Measurements from ENCODE around the gene GFOD1. TPM values are rescaled to one million over a fixed set of nuclear protein-coding genes. Genes with fewer than 3 reads are reported as not detected.

The GFOD1 gene
- total and polyA plus RNA-seq, 2 of the 4 experiments (the other 2 are of a cell fraction): 1.8 to 3.4 TPM

GRCh38 chr6:13364842-13365241 lies 122.6 kb downstream of the GFOD1 start:
- H2BK5ac ChIP-seq (ENCODE audit: low read depth, low read length, poor library complexity, severe bottlenecking): no peak overlapping the region
- H2BK20ac ChIP-seq (ENCODE audit: low read depth, low read length): no peak overlapping the region
- no peak overlapping the region for H3K4me3 ChIP-seq (ENCODE audit: insufficient read depth, low read depth, low read length)
- no peak overlapping the region for H3K23ac ChIP-seq (ENCODE audit: low read depth, low read length)
- TF ChIP-seq CTCF (conservative IDR thresholded peaks at IDR 0.05; ENCODE audit: low read depth, low read length): no peak
- TF ChIP-seq RFX5 (IDR thresholded peaks at IDR 0.05; ENCODE audit: low read depth, low read length): no peak
- no peak for TF ChIP-seq SMC3 (IDR thresholded peaks at IDR 0.05; ENCODE audit: low read depth, low read length)
- BruUV-seq (replicated peaks): no TSS peak
- DNase-seq (no peak), ATAC-seq (ENCODE audit: low read depth) (no peak)
- H3K18ac ChIP-seq (ENCODE audit: low read depth, low read length): no peak overlapping the region
- in situ Hi-C loops (cut with MboI; ENCODE audit: low sequenced_read_pairs): no loop called here
- no peaks in the 10 kb centered on the region for H4K20me1 ChIP-seq (ENCODE audit: insufficient read depth, low read length)
- H2AK5ac ChIP-seq (ENCODE audit: low read depth, low read length): peak overlapping the region; percentile 18; the same call in 1 of the 2 replicates
- 99% methylated on average over 30 of the region's 34 CpGs; no CpG with 5 or more reads in 1 of the 2 experiments for WGBS, 2 experiments (ENCODE audit: extremely low coverage in 2 of 2, insufficient read length in 1 of 2)
- no peak overlapping the region for H3K56ac ChIP-seq (ENCODE audit: extremely low read depth, insufficient read depth, low read length)
- no peak overlapping the region for H2BK120ac ChIP-seq (ENCODE audit: low read depth, low read length)
- no peak overlapping the region for H3K14ac ChIP-seq (replicated peaks; ENCODE audit: low read depth, low read length)
- H3K9me1 ChIP-seq (ENCODE audit: insufficient read depth, low read length): peaks cover 16% of the 10 kb centered on the region
- H4K5ac ChIP-seq (ENCODE audit: low read depth, low read length): no peak overlapping the region
- H3K27ac ChIP-seq (ENCODE audit: insufficient read depth, low read length): no peak overlapping the region
- H3K4me2 ChIP-seq (ENCODE audit: low read depth, low read length): no peak overlapping the region
- H2BK15ac ChIP-seq (ENCODE audit: low read depth, low read length): no peak overlapping the region
- no peak overlapping the region for H4K91ac ChIP-seq (ENCODE audit: insufficient read depth, low read depth, low read length)
- H3K27me3 ChIP-seq (ENCODE audit: control insufficient read depth, insufficient read depth, low read length): no peaks in the 10 kb centered on the region
- intact Hi-C loops (cut with micrococcal nuclease): no loop called here
- H4K8ac ChIP-seq (ENCODE audit: low read depth in 2 of 2, low read length in 2 of 2): no peak overlapping the region
- peaks cover 1% of the 10 kb centered on the region; the same call in 1 of the 2 replicates for H3K36me3 ChIP-seq (ENCODE audit: control insufficient read depth, insufficient read depth, low read length)
- H3K9me3 ChIP-seq (ENCODE audit: control insufficient read depth, insufficient read depth, low read length): no peaks in the 10 kb centered on the region
- ChIA-PET CTCF (no interaction called here), POLR2A (ENCODE audit: unreplicated experiment) (no interaction called here)
- no peak overlapping the region for H2AFZ ChIP-seq (replicated peaks; ENCODE audit: low read length, poor library complexity)
- no peak overlapping the region for H3K9ac ChIP-seq (ENCODE audit: low read depth, low read length)
- H3K4ac ChIP-seq (ENCODE audit: low read depth, low read length): no peak overlapping the region
- peaks cover 7% of the 10 kb centered on the region for H3K4me1 ChIP-seq (ENCODE audit: control insufficient read depth, insufficient read depth, low read length)
- H2AK9ac ChIP-seq (replicated peaks; ENCODE audit: low read depth, low read length, poor library complexity): no peak overlapping the region
- dilution Hi-C loops (cut with HindIII; ENCODE audit: low sequenced_read_pairs, unreplicated experiment): no loop called here
- peaks cover 0 to 9% of the 10 kb centered on the region in 2 experiments; a peak in 1 of 4 replicates for H3K79me1 ChIP-seq (ENCODE audit: low read depth in 1 of 2, low read length in 2 of 2)
